Activated naive CD4-positive, alpha-beta T cell treated with anti-CD3 and anti-CD28 coated beads for 36 hours (primary cell): ENCODE measurements around the gene YJU2. TPM values are rescaled to one million over a fixed set of nuclear protein-coding genes. Genes with fewer than 3 reads are reported as not detected.

Source experiments
- CTCF ChIA-PET: fragments of 350-600 bp; sonication (Branson Sonifier 250); formaldehyde crosslinking; loops from one replicate; lab custom pipeline; 2021; ENCODE audit warnings: antibody characterized with exemption; lab: Charles Lee
- DNase-seq: peaks from one replicate; pipeline ENCODE4 v3.0.0-alpha.2; 2020
- H3K27ac Mint-ChIP-seq: one replicate; pipeline ENCODE4 v1.8.0; 2021; ENCODE audit warnings: mild to moderate bottlenecking, mixed read lengths
- H3K27me3 Mint-ChIP-seq: one replicate; pipeline ENCODE4 v1.8.0; 2021; ENCODE audit warnings: low read depth, mixed read lengths
- H3K36me3 Mint-ChIP-seq: one replicate; pipeline ENCODE4 v1.8.0; 2021; ENCODE audit warnings: low read depth, mixed read lengths
- H3K4me1 Mint-ChIP-seq: one replicate; pipeline ENCODE4 v1.8.0; 2021; ENCODE audit warnings: low read depth, mixed read lengths
- H3K4me3 Mint-ChIP-seq: one replicate; pipeline ENCODE4 v1.8.0; 2021; ENCODE audit warnings: mild to moderate bottlenecking, moderate library complexity, mixed read lengths
- H3K9me3 Mint-ChIP-seq: one replicate; pipeline ENCODE4 v1.8.0; 2021; ENCODE audit warnings: mixed read lengths
- intact Hi-C: fragments of 100-400 bp; cut with micrococcal nuclease; formaldehyde crosslinking; loops from one replicate; pipeline ENCODE4 v1.15.1; 2023
- total RNA-seq, 2 experiments: library from RNA; stranded (reverse); gene quantifications; one replicate each; pipeline ENCODE4 v1.2.3, GENCODE V29; 2021

YJU2 gene
- total RNA-seq, 2 experiments from 2014 or later, result 28.5 to 29.8 TPM

DNA sequence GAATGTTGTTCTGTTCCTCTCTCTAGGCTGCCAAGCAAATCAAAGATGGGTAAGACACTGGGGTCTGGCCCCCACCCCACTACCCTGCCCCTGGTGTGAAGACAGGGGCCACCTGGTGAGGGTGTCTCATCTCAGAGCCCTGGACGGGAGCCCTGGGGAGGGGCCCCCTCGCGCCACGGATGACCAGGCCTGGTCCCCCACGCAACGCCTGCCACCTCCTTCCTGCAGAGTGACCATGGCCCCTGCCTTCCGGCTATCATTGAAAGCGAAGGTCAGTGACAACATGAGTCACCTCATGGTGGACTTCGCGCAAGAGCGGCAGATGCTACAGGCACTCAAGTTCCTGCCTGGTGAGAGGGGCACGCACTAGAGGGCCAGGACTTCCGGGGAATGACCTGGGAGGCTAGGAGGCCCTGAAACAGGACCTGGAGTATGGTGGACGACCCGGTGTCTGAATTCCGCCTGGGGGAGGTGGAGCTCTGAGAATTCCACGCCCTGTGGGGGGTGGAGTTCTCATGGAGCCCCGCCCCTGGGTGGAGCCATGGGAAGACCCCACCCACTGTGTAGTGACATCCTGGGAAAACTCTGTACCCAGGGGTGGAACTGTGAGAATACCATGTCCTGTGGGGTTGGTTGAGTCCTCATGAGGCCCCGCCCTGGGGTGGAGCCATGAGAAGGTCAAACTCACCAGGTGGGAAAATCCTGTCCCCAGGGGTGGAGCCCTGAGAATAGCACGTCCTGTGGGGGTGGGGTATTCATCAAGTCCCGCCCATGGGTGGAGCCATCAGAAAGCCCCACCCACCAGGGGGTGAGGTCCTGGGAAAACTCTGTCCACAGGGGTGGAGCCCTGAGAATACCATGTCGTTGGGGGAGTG is 63.6 kb downstream of the YJU2 start:
- H3K36me3 Mint-ChIP-seq, result peaks cover 5% of the 10 kb centered on the region
- H3K27me3 Mint-ChIP-seq, result no peaks in the 10 kb centered on the region
- intact Hi-C loops, result no loop called here
- no peaks in the 10 kb centered on the region for H3K4me1 Mint-ChIP-seq
- CTCF ChIA-PET, result no interaction called here
- DNase-seq, result peak; percentile 27
- no peak overlapping the region for H3K4me3 Mint-ChIP-seq
- H3K27ac Mint-ChIP-seq, result no peak overlapping the region
- no peaks in the 10 kb centered on the region for H3K9me3 Mint-ChIP-seq

DNA sequence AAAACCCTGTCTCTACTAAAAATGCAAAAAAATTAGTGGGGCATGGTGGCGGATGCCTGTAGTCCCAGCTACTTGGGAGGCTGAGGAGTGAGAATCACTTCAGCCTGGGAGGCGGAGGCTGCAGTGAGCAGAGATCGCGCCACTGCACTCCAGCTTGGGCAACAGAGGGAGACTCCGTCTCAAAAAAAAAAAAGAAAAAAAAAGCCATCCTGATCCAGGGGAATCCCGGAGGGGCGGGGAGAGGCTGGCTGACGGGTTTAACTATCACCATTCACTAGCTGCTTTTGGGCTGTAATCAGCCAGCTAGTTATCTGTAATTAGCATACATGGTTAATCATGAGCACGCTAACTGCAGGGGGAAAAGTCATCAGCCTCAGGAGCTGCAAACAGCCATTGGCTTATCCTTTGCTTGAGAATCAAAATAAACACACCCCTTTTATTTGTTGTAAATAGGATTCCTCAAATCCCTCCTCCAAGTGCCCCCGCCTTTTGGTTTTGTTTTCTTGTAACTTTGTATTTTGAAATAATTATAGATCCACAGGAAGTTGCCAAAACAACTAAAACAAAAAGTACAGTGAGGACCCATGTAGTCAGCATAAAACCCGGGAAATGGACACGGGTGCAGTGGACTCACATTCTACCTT is 67.1 kb downstream of the YJU2 start:
- CTCF ChIA-PET, result interaction anchor here (0.6 kb wide), 1 partner anchor 88 kb away, joined by 3 read pairs; no protein-coding TSS in a partner anchor
- DNase-seq, result no peak
- no peak overlapping the region for H3K27ac Mint-ChIP-seq
- no peaks in the 10 kb centered on the region for H3K27me3 Mint-ChIP-seq
- H3K36me3 Mint-ChIP-seq, result peaks cover 3% of the 10 kb centered on the region
- no peaks in the 10 kb centered on the region for H3K9me3 Mint-ChIP-seq
- intact Hi-C loops, result no loop called here
- no peak overlapping the region for H3K4me3 Mint-ChIP-seq
- H3K4me1 Mint-ChIP-seq, result no peaks in the 10 kb centered on the region

GRCh38 chr19:4316956-4317355 is 70.1 kb downstream of the YJU2 start:
- intact Hi-C loops, result no loop called here
- no peaks in the 10 kb centered on the region for H3K4me1 Mint-ChIP-seq
- H3K27ac Mint-ChIP-seq, result no peak overlapping the region
- no peak overlapping the region for H3K4me3 Mint-ChIP-seq
- CTCF ChIA-PET, result interaction anchor here (0.6 kb wide), 1 partner anchor 18 kb away, joined by 3 read pairs; no protein-coding TSS in a partner anchor
- no peaks in the 10 kb centered on the region for H3K27me3 Mint-ChIP-seq
- no peak for DNase-seq
- peaks cover 4% of the 10 kb centered on the region for H3K36me3 Mint-ChIP-seq
- peaks cover 2% of the 10 kb centered on the region for H3K9me3 Mint-ChIP-seq

DNA sequence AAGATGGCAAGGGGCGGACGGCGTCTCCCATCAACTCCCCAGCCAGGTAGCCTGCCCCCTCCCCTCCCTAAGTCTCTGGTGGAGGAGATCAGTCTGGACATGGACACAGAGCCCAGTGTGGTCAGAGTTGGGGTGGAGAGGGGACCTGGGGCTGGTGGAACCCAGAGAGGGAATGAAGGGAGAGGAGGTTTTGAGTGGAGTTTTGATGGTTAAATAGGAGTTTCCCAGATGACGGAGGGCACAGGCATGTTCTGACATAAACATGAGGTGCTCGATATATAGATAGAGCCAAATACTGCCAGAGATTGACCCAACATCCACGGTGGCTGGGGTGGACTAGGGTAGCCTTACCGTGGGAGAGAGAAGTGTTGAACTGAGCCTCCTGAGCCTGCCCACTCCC is 71.6 kb downstream of the YJU2 start:
- CTCF ChIA-PET, result interaction anchor here (6.0 kb wide), 1 partner anchor 51 kb away, joined by 29 read pairs; no protein-coding TSS in a partner anchor
- DNase-seq, result no peak
- Mint-ChIP-seq H3K4me1 (no peaks in the 10 kb centered on the region), H3K27ac (no peak overlapping the region), H3K27me3 (no peaks in the 10 kb centered on the region), H3K9me3 (peaks cover 2% of the 10 kb centered on the region), H3K36me3 (peaks cover 4% of the 10 kb centered on the region), H3K4me3 (no peak overlapping the region)
- intact Hi-C loops, result no loop called here

Other genes with a start within 250 kb of the YJU2 start
- gene PIAS4, start 239.3 kb upstream of the YJU2 start, total RNA-seq, result 10 to 100 TPM; 16.1 to 20.1 TPM
- gene ZBTB7A, start 180.2 kb upstream of the YJU2 start, total RNA-seq, result 10 to 100 TPM; 11.3 to 11.9 TPM
- gene MAP2K2, start 123.0 kb upstream of the YJU2 start, total RNA-seq, result 100 to 1,000 TPM; 101 to 103 TPM
- gene CREB3L3, start 93.4 kb upstream of the YJU2 start, total RNA-seq, result not detected
- 10 to 100 TPM; 20.0 to 20.1 TPM for gene SIRT6, start 64.5 kb upstream of the YJU2 start, total RNA-seq
- gene ANKRD24, start 64.4 kb upstream of the YJU2 start, total RNA-seq, result 1 to 10 TPM; 2.5 to 2.6 TPM
- gene EBI3, start 17.6 kb upstream of the YJU2 start, total RNA-seq, result 10 to 100 TPM in 1 of 2 experiments, 1 to 10 TPM in 1; 7.8 to 11.8 TPM
- gene SHD, start 32.2 kb downstream of the YJU2 start, total RNA-seq, result not detected
- 10 to 100 TPM; 19.9 to 21.2 TPM for gene TMIGD2, start 55.3 kb downstream of the YJU2 start, total RNA-seq
- 10 to 100 TPM; 12.3 to 17.5 TPM for gene FSD1, start 57.5 kb downstream of the YJU2 start, total RNA-seq
- gene STAP2, start 91.7 kb downstream of the YJU2 start, total RNA-seq, result 10 to 100 TPM in 1 of 2 experiments, 1 to 10 TPM in 1; 8.1 to 10.7 TPM
- 10 to 100 TPM; 16.3 to 18.6 TPM for gene MPND, start 96.5 kb downstream of the YJU2 start, total RNA-seq
- gene SH3GL1, start 153.5 kb downstream of the YJU2 start, total RNA-seq, result 10 to 100 TPM; 31.7 to 32.1 TPM
- gene CHAF1A, start 155.6 kb downstream of the YJU2 start, total RNA-seq, result 10 to 100 TPM; 57.3 to 65.1 TPM
- gene UBXN6, start 210.7 kb downstream of the YJU2 start, total RNA-seq, result 10 to 100 TPM; 28.7 to 36.2 TPM
- gene HDGFL2, start 225.2 kb downstream of the YJU2 start, total RNA-seq, result 10 to 100 TPM; 43.0 to 43.5 TPM